GM21737 (cell line): ENCODE results near the gene TBX2.

Source experiments
- ATAC-seq: cut with Tn5 transposase; IDR thresholded peaks from one replicate; pipeline ENCODE4 v1.9.1; 2021; ENCODE audit warnings: mild to moderate bottlenecking, moderate library complexity; ENCODE audit not compliant: unreplicated experiment

Gene TBX2

GRCh38 chr17:61401389-61402072, 1.9 kb downstream of the TBX2 start:
- no peak for ATAC-seq

- ATAC-seq = no peak
These were observed 2.5 kb downstream of the TBX2 start for GRCh38 chr17:61402073-61402541.

DNA sequence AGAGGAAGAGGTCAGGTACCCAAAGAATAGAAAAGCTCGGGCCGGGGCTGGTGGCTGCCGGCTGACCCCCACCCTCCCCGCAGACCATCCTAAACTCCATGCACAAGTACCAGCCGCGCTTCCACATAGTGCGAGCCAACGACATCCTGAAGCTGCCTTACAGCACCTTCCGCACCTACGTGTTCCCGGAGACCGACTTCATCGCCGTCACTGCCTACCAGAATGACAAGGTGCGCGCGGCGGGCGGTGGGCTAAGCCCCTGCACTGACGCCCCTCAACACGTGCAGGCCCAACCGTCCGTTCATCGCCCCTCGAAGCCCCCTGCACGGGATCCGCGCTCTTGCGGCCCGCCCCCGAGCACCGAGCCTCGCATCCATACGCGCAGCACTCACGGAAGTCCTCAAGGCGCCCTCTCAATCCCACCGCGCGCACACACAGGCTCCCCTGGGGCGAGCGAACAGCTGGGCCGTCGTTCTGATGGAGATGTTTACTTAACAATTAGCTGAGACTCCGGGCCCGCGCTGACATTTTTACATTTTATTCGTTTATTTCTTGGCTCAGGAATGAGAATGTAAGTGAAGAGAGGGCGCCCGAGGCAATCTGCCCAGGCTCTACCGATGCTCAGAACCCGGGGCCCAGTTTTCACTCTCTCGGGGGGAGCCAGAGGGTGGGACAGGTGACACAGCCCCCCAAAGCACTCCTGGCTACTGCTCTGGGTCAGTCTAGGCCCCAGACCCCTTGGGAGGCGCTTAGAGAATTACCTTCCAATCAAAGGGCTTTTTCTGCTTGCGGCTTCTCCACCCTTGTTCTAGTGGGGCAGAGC, 3.5 kb downstream of the TBX2 start:
- no peak for ATAC-seq

GRCh38 chr17:61403801-61404662, 4.4 kb downstream of the TBX2 start:
- no peak for ATAC-seq

GRCh38 chr17:61404663-61404912, 4.9 kb downstream of the TBX2 start:
- ATAC-seq = no peak

GRCh38 chr17:61404913-61405685, 5.5 kb downstream of the TBX2 start:
- no peak for ATAC-seq

DNA sequence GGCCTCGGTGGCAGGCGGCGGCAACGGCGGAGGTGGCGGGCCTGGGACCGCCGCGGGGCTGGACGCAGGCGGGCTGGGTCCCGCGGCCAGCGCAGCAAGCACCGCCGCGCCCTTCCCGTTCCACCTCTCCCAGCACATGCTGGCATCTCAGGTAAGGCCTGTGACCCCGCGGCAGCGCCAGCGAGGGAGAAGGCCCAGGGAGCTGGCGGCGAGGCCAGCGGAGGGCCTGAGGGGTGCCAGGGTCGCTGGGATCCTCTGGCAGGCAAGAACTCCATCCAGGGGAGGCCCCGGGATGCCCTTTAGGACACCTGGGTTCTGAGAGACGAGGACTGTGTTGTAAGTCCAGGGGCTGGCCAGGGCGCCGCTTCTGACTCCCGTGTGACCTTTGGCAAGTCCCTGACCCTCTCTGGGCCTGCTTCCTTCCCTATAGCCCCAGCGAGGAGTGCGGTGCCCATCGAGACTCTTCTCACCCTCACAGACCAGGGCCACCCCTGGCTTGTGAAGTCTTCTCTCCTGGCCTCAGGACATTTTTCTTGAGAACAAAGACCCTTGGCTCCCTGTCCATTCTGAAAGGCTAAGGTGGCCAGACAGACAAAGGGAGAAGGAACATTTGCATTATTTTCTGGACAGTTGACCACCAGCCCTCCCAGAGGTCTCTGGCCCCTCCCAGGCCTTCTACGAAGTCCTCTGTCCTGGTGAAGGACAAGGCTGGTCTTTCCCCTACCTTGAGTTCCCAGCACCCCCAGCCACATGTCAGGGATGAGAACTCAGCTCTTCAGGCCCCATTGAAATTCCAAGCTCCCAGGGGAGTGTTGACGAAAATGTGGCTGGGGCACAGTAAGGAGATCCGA, 6.3 kb downstream of the TBX2 start:
- ATAC-seq = no peak

DNA sequence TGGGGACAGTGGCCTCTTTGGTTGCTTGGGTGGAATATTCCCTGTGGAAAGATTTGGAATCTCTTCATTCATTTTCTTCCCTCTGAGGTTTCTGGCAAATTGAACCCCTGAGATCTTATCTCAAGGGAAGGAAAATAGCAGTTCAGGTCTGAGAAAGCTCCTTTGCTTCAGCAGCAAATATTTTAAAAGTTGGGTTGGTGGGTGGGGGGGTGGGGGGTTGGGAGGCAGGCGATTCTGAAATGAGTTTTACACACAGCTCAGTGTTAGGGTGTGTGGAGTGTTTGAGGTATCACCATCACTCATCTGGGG, 6.8 kb downstream of the TBX2 start:
- ATAC-seq = no peak

- ATAC-seq = no peak
These were observed 7.6 kb downstream of the TBX2 start for GRCh38 chr17:61406971-61407911.

- ATAC-seq = no peak
These were observed 8.8 kb downstream of the TBX2 start for GRCh38 chr17:61408151-61409041.

DNA sequence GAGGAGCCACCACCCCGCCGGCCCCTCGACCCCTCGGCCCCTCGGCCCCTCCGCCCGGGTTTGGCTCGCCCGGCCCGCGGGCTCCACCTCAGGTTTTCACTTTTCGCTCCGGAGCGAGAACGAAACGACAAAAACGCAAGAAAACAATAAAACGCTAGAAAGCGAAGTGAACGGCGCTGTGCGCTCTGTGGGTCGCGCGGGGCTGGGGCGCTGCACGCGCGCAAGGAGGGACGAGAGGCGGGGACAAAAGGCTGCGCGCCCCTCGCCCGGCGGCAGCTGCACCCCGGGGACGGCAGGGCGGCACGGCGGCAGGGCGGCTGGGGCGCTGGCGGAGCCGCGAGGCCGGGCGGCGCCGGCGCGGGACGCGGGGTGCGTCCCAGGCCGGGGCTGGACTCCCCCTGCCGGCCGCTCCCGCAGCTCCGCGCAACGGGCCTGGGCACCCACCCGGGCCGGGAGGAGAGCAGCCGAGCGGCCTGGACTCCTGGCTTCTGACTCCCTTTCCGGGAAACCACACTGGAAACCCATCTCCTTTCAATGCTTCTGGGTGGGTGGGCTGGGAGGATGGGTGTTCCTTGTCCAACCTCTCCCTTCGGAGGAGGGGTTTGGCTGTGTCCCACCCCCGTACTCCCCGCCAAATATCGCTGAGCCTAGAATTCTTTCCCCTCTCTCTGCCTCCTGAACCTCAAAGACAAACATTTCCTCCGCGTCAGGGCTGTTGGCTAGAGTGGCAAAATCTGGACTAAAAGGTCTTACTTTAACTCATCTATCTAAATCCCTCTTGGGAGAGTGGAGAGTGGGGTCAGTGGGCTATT, 9.9 kb downstream of the TBX2 start:
- ATAC-seq = no peak

GRCh38 chr17:61410141-61411010, 10.7 kb downstream of the TBX2 start:
- ATAC-seq = no peak

DNA sequence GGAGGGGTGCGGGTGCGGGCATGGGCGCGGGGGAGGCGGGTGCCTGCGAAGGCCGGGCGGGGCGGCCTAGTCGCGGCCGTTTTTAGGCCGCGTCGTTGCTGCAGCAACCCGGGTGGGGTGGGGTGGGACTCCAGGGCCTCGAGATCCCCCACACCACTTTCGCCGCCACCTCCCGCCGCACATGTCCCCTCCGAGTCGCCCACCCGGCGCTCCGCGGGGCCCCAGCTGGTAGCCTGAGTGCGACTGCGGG, 11.3 kb downstream of the TBX2 start:
- ATAC-seq = no peak

- ATAC-seq = no peak
These were observed 11.9 kb downstream of the TBX2 start for GRCh38 chr17:61411261-61412142.

DNA sequence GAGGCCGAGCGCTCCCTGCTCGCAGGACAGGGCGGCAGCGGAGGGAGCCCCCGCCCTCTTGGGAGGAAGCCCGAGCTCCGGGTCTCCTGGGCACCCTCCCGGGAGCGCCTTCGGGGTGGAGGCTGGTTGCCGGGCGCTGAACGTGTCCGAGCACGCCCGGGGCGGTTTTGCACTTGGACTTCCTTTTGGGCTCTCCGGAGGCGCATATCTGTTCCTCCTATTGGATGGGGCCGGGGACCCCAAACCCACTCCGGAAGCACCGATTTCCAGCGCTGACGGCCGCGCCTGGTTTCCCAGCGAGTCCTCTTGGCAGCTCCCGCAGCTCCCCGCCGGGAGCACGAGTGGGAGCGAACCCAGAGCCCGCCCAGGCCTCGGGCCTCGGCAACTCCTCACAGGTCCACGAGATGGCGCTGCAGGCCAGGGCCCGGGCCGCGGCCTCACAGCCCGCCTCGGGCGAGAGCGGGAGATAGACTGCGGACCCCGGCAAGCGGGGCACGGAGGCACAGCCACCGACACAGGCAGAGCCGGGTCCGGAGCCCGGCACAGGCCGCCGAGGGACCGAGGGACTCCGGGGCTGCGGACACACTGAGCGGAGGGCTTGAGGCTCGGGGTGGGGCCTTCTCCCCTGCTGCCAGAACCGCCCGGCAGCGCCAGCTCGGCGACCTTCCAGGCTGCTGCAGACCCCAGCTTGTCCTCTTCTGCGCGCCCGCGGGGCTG, 12.7 kb downstream of the TBX2 start:
- ATAC-seq = peak; percentile 59
